Sigmoid colon (tissue), 7 donors: ENCODE data around the gene TSPAN1. TPM values are rescaled to one million over a fixed set of nuclear protein-coding genes. Genes with fewer than 3 reads are reported as not detected.

Experiments
- DNase-seq: peaks from one replicate; pipeline ENCODE4 v3.0.0-alpha.2; 2019
- H3K27ac ChIP-seq, 4 donors: fragments of 200-600 bp; sonication (generic); one replicate each; pipeline ENCODE4 v1.5.1; 2016 to 2019; ENCODE audit warnings: mild to moderate bottlenecking in 1 of 4
- H3K27me3 ChIP-seq, 3 donors: fragments of 200-600 bp; sonication (generic); one replicate each; pipeline ENCODE4 v1.5.1; 2019; ENCODE audit warnings: mild to moderate bottlenecking in 1 of 3
- H3K36me3 ChIP-seq, 4 donors: fragments of 200-600 bp; sonication (generic); one replicate each; pipeline ENCODE4 v1.5.1; 2016 to 2019
- H3K4me1 ChIP-seq, 4 donors: fragments of 200-600 bp; sonication (generic); one replicate each; pipeline ENCODE4 v1.5.1; 2017 to 2019
- H3K4me3 ChIP-seq, 4 donors: fragments of 200-600 bp; sonication (generic); one replicate each; pipeline ENCODE4 v1.5.1; 2017 to 2019; ENCODE audit warnings: mild to moderate bottlenecking in 2 of 4, moderate library complexity in 1 of 4
- H3K9me3 ChIP-seq, 4 donors: fragments of 200-600 bp in 3 of 4; sonication (generic) in 3 of 4; one replicate each; pipeline versions ENCODE4 v1.5.1 to v1.6.1; 2013 to 2019
- CTCF ChIP-seq, 4 experiments: fragments of 450-650 bp in 3 of 4; fragments of 200-600 bp in 1 of 4; IDR thresholded peaks; one replicate each; pipeline ENCODE4 v1.5.1; 2016 to 2019; ENCODE audit warnings: antibody characterized with exemption in 4 of 4, mild to moderate bottlenecking in 3 of 4, moderate library complexity in 2 of 4
- EP300 ChIP-seq, 4 donors: sonication (generic); formaldehyde crosslinking; IDR thresholded peaks; one replicate each; pipeline ENCODE4 v1.6.1; 2017; ENCODE audit warnings: antibody characterized with exemption in 4 of 4
- POLR2A ChIP-seq, 2 donors: fragments of 450-650 bp; IDR thresholded peaks; one replicate each; pipeline ENCODE4 v1.6.1; 2016; ENCODE audit warnings: antibody characterized with exemption in 2 of 2, mild to moderate bottlenecking in 2 of 2, moderate library complexity in 2 of 2
- POLR2AphosphoS5 ChIP-seq, 4 donors: sonication (generic); formaldehyde crosslinking; IDR thresholded peaks; one replicate each; pipeline ENCODE4 v1.6.1; 2017; ENCODE audit warnings: antibody characterized with exemption in 4 of 4
- WGBS, 2 donors: extraction: QIAGEN DNeasy Blood & Tissue Kit; methylation state at CpG; one replicate each; pipeline ENCODE4 v1.1.7; 2013; 5-methylcytosine and 5-hydroxymethylcytosine counted together
- intact Hi-C: fragments of 100-400 bp; cut with DNase I; formaldehyde crosslinking; loops from one replicate; pipeline ENCODE4 v1.15.1; 2023
- polyA plus RNA-seq, 3 donors: library from polyadenylated mRNA; stranded (reverse); fragments of 200-250 nt; gene quantifications; one replicate each; pipeline ENCODE4 v1.2.3, GENCODE V29; 2013
- total RNA-seq, 4 donors: library from RNA; depleted of rRNA; stranded (reverse); fragments of >200 nt; gene quantifications; one replicate each; pipeline ENCODE4 v1.1.0, GENCODE V29; 2016
- donor health status: healthy with polysubstance abuse.
- donor health status: Bipolar disorder and iron deficiency.
- donor health status: healthy.

Gene TSPAN1
- total and polyA plus RNA-seq, 7 donors: 0.95 to 1,233 (median 8.9) TPM

GRCh38 chr1:46180082-46180616, 5.3 kb downstream of the TSPAN1 start:
- DNase-seq: no peak
- Histone ChIP-seq H3K36me3 (no peaks in the 10 kb centered on the region), H3K4me3 (no peak overlapping the region), H3K27me3 (no peaks in the 10 kb centered on the region), H3K27ac (no peak overlapping the region), H3K9me3 (no peaks in the 10 kb centered on the region), H3K4me1 (peaks cover 0 to 16% (median 5%) of the 10 kb centered on the region in 4 donors)
- intact Hi-C loops: no loop called here
- peak in 1 of 2 donors; percentile 69 for TF ChIP-seq POLR2A (IDR thresholded peaks at IDR 0.05)
- peak in 1 of 4 experiments; percentile 39 for TF ChIP-seq CTCF (IDR thresholded peaks at IDR 0.05)
- no peak for TF ChIP-seq EP300 (IDR thresholded peaks at IDR 0.05)
- WGBS, 2 donors: 13 to 49% methylated on average over 12 of the region's 12 CpGs

GRCh38 chr1:46181343-46182260, 6.7 kb downstream of the TSPAN1 start:
- Histone ChIP-seq H3K27me3 (no peaks in the 10 kb centered on the region), H3K27ac (peak overlapping the region in 1 of 4 donors; percentile 23), H3K36me3 (no peaks in the 10 kb centered on the region), H3K4me3 (no peak overlapping the region), H3K9me3 (no peaks in the 10 kb centered on the region), H3K4me1 (peaks cover 0 to 16% (median 5%) of the 10 kb centered on the region in 4 donors)
- DNase-seq: no peak
- WGBS, 2 donors: 24 to 60% methylated on average over 10 of the region's 10 CpGs
- intact Hi-C loops: no loop called here
- TF ChIP-seq EP300 (IDR thresholded peaks at IDR 0.05) (no peak), POLR2A (IDR thresholded peaks at IDR 0.05) (peak in 1 of 2 donors; percentile 40), POLR2AphosphoS5 (IDR thresholded peaks at IDR 0.05) (no peak), CTCF (IDR thresholded peaks at IDR 0.05) (no peak)

- Histone ChIP-seq H3K27me3 (no peaks in the 10 kb centered on the region), H3K4me1 (peaks cover 0 to 16% (median 5%) of the 10 kb centered on the region in 4 donors), H3K4me3 (no peak overlapping the region), H3K9me3 (no peaks in the 10 kb centered on the region), H3K36me3 (peaks cover 0 to 10% (median 5%) of the 10 kb centered on the region in 4 donors), H3K27ac (peak overlapping the region; percentile 57 to 66 (median 63))
- TF ChIP-seq CTCF (IDR thresholded peaks at IDR 0.05) (no peak), EP300 (IDR thresholded peaks at IDR 0.05) (no peak), POLR2A (IDR thresholded peaks at IDR 0.05) (no peak), POLR2AphosphoS5 (IDR thresholded peaks at IDR 0.05) (peak in 1 of 4 donors; percentile 29)
- intact Hi-C loops: no loop called here
- WGBS, 2 donors: 16 to 59% methylated on average over 8 of the region's 8 CpGs
- DNase-seq: peak; percentile 72
Measured at GRCh38 chr1:46183079-46183847, 8.4 kb downstream of the TSPAN1 start.

- intact Hi-C loops: no loop called here
- H3K9me3 ChIP-seq: no peaks in the 10 kb centered on the region
Measured at GRCh38 chr1:46183926-46184557, 9.2 kb downstream of the TSPAN1 start.

More at GRCh38 chr1:46183926-46184557, 9.2 kb downstream of the TSPAN1 start:
- Histone ChIP-seq H3K36me3 (peaks cover 0 to 18% (median 6%) of the 10 kb centered on the region in 4 donors), H3K4me3 (no peak overlapping the region), H3K27ac (peak overlapping the region; percentile 57 to 66 (median 63)), H3K4me1 (peaks cover 0 to 16% (median 5%) of the 10 kb centered on the region in 4 donors), H3K27me3 (no peaks in the 10 kb centered on the region)
- DNase-seq: no peak
- 66 to 79% methylated on average over 12 of the region's 12 CpGs for WGBS, 2 donors
- no peak for TF ChIP-seq POLR2A (IDR thresholded peaks at IDR 0.05)
- no peak for TF ChIP-seq CTCF (IDR thresholded peaks at IDR 0.05)
- TF ChIP-seq POLR2AphosphoS5 (IDR thresholded peaks at IDR 0.05): no peak
- TF ChIP-seq EP300 (IDR thresholded peaks at IDR 0.05): no peak
